Epithelial cell of esophagus (primary cell): ENCODE data around the gene KIF17.

Experiments used
- DNase-seq: peaks from one replicate; pipeline ENCODE4 v3.0.0; 2010; ENCODE audit warnings: low read depth
- H3K4me3 ChIP-seq: 2 replicates; pipeline ENCODE4 v1.5.1; 2011; ENCODE audit warnings: mild to moderate bottlenecking, low read length, control low read depth
- CTCF ChIP-seq: IDR thresholded peaks from 2 replicates; pipeline ENCODE4 v1.5.1; 2011; ENCODE audit warnings: low read depth, mild to moderate bottlenecking, low read length, control low read depth, inconsistent platforms; ENCODE audit not compliant: insufficient read depth; ENCODE audit errors: missing control alignments

Gene KIF17

GRCh38 chr1:20660363-20660762 lies 57.4 kb downstream of the KIF17 start:
- no peak for TF ChIP-seq CTCF
- H3K4me3 ChIP-seq = peak overlapping the region; percentile 92
- no peak for DNase-seq

DNA sequence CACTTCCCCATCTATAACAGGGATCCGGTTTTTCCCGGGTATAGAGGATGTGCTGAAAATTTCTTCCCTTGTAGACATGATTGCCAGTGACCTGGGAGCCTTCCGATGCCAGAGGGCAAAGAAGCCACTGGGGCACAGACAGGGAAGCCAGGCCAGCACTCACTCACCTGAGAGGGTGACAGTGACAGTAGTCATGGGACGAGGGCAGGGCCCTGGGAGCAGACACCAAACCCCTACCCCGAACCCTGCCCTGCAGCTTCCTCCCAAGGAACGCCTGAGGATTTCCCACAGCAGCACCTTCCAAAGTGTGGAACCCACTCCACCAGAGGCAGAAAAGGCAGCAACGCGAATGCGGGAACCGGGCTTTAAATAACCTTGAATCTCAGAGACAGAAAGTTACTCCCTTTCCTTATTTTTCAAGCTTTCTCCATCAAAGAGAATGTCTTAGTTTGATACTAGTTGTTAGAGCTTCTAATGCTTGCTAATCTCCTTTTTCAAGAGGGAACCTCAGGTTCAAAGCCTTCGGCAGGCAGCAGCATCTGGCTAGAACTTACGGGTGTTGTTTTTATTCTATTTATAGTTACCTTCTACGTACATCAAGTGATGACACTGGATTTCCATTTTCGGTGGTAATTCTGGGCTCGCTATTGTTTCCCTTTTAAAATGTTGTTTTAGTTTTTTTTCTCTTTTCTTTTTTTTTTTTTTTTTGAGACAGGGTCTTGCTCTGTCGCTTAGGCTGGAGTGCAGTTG lies 59.5 kb downstream of the KIF17 start:
- H3K4me3 ChIP-seq = no peak overlapping the region
- TF ChIP-seq CTCF = no peak
- DNase-seq = no peak

GRCh38 chr1:20657024-20657423 lies 60.8 kb downstream of the KIF17 start:
- no peak for TF ChIP-seq CTCF
- DNase-seq = no peak

DNA sequence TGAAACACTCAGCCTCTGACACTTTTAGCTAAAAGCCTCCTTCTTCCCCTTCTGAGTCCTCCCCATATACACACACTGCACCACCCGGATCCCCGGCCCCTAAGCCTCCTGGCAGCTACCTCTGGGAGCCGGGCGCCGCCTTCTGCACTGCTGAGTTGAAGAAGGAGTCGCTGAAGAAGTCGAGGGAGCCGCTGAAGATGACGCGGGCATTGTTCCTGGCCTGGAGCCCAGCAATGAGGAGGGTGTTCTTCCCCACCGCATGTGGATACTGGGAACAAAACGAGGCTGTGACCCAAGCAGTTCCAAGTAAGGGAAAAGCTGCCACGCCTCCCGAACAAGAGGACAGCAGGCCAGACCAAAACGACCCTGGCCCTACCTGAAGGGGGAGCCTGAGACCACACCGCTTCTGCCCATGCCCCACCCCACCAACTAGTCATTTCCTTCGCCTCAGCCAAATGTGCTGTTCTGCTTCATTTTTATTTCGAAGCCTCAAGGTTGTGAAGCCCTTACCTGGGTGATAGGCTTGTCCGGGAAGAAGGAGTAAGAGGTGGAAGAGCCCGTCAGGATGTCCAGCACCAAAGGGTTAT lies 63.6 kb downstream of the KIF17 start:
- no peak overlapping the region for H3K4me3 ChIP-seq
- TF ChIP-seq CTCF = no peak
- no peak for DNase-seq

More at GRCh38 chr1:20657024-20657423, 60.8 kb downstream of the KIF17 start:
- H3K4me3 ChIP-seq = no peak overlapping the region

GRCh38 chr1:20652300-20652699 lies 65.5 kb downstream of the KIF17 start:
- no peak overlapping the region for H3K4me3 ChIP-seq
- TF ChIP-seq CTCF = no peak
- no peak for DNase-seq

GRCh38 chr1:20648946-20649345 lies 68.9 kb downstream of the KIF17 start:
- no peak for TF ChIP-seq CTCF
- no peak overlapping the region for H3K4me3 ChIP-seq
- no peak for DNase-seq

- no peak for DNase-seq
- no peak for TF ChIP-seq CTCF
- no peak overlapping the region for H3K4me3 ChIP-seq
These were observed 69.4 kb downstream of the KIF17 start for GRCh38 chr1:20648438-20648837.
